HT-29 (cell line): ENCODE data around the gene PARPBP. TPM values are rescaled to one million over a fixed set of nuclear protein-coding genes. Genes with fewer than 3 reads are reported as not detected.

Source experiments
- small RNA-seq: library from RNA; depleted of rRNA; stranded (forward); fragments of <200 nt; gene quantifications from one replicate; pipeline ENCODE3, GENCODE V24; 2014
- total RNA-seq: library from RNA; depleted of rRNA; stranded (reverse); fragments of >200 nt; shearing (Covaris generic); gene quantifications from 2 replicates; pipeline ENCODE4 v1.2.3, GENCODE V29; 2014; rRNA removed

The PARPBP gene
- total RNA-seq, 1 experiment from 2014 or later: 11.5 TPM

Small RNAs within 50 kb of the gene (small RNA-seq; reads per million reads assigned to genes)
- not detected for gene RN7SL793P

Other genes with a start within 250 kb of the PARPBP start
- gene DRAM1, start 242.6 kb upstream of the PARPBP start, total RNA-seq: 1.1 and 1.4 TPM in 2 replicates
- 15.2 and 19.3 TPM in 2 replicates for gene WASHC3, start 58.2 kb upstream of the PARPBP start, total RNA-seq
- 22.7 and 25.0 TPM in 2 replicates for gene NUP37, start 69 bp upstream of the PARPBP start, total RNA-seq
- not detected in 2 replicates for gene PMCH, start 77.7 kb downstream of the PARPBP start, total RNA-seq